ENCODE measurements around the gene RNF113B.

DNA sequence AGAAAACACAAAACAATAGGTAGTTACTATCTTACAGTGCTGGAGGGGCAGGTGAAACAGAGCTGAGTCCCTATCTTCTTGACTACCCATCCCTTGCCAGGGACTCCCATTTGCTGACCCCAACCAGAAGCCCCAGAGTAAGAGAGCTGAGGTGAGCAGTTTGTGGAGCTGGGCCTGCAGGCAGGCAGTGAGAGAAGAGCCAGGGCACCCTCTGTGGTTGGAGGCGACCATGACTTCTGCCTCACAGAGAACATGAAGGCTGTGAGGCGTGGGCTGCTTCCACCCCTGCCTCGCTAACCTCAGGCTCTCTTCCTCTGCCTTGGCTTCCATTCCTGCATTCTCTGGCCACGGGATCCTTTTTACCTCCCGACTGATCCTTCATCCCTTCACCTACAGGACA lies 47.5 kb upstream of the RNF113B start:
- TF ChIP-seq, protein P1, sequence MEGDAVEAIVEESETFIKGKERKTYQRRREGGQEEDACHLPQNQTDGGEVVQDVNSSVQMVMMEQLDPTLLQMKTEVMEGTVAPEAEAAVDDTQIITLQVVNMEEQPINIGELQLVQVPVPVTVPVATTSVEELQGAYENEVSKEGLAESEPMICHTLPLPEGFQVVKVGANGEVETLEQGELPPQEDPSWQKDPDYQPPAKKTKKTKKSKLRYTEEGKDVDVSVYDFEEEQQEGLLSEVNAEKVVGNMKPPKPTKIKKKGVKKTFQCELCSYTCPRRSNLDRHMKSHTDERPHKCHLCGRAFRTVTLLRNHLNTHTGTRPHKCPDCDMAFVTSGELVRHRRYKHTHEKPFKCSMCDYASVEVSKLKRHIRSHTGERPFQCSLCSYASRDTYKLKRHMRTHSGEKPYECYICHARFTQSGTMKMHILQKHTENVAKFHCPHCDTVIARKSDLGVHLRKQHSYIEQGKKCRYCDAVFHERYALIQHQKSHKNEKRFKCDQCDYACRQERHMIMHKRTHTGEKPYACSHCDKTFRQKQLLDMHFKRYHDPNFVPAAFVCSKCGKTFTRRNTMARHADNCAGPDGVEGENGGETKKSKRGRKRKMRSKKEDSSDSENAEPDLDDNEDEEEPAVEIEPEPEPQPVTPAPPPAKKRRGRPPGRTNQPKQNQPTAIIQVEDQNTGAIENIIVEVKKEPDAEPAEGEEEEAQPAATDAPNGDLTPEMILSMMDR (IDR thresholded peaks at IDR 0.05; ENCODE audit: low read depth, low read length) = no peak
- TF ChIP-seq POLR2A (IDR thresholded peaks at IDR 0.05; ENCODE audit: extremely low read depth, insufficient read length) = no peak
